HCT116 (cell line): ENCODE data around the gene NPB. TPM values are rescaled to one million over a fixed set of nuclear protein-coding genes. Genes with fewer than 3 reads are reported as not detected.

Source experiments
- ATAC-seq: fragments of 200-7000 bp; cut with Tn5 transposase; 2 replicates; pipeline ENCODE4 v1.9.1; 2020; ENCODE audit warnings: mild to moderate bottlenecking, moderate library complexity
- BruUV-seq: library from RNA; stranded (reverse); fragments of 400-500 nt; replicated peaks from 2 replicates; lab custom pipeline; 2021; lab: Mats Ljungman, UMichigan
- CTCF ChIA-PET: fragments of 300-600 bp; sonication (Branson Sonifier 250); formaldehyde crosslinking; loops from one replicate; lab custom pipeline; 2021; ENCODE audit warnings: antibody characterized with exemption; lab: Charles Lee
- POLR2A ChIA-PET: fragments of 300-600, 350-600 bp; sonication (Branson Sonifier 250); formaldehyde crosslinking; loops from one replicate; lab custom pipeline; 2021; ENCODE audit warnings: antibody characterized with exemption; lab: Charles Lee
- RAD21 ChIA-PET, 2 experiments: fragments of 300-600 bp; sonication (Branson Sonifier 250); formaldehyde crosslinking; loops; one replicate each; lab custom pipeline; 2023; ENCODE audit warnings: low total read pairs in 2 of 2; ENCODE audit not compliant: uncharacterized antibody in 2 of 2, unreplicated experiment in 2 of 2, low non-redundant PET in 1 of 2; lab: Charles Lee
- DNase-seq: peaks from one replicate; pipeline ENCODE4 v3.0.0-alpha.2; 2010; ENCODE audit warnings: low read depth, low spot score
- H2AFZ ChIP-seq: fragments of 200-600 bp; shearing (Covaris generic), sonication (generic); 2 replicates; pipeline ENCODE4 v1.6.1; 2017; ENCODE audit warnings: low read depth, mixed run types, mixed read lengths, antibody characterized with exemption, low read length; ENCODE audit not compliant: poor library complexity, severe bottlenecking
- H3K27ac ChIP-seq: 2 replicates; pipeline ENCODE4 v1.5.1; 2012; ENCODE audit warnings: low read depth, low read length
- H3K27me3 ChIP-seq: fragments of 200-600 bp; sonication (generic); 2 replicates; pipeline ENCODE4 v1.6.1; 2016; ENCODE audit warnings: mixed run types, low read length, mixed read lengths; ENCODE audit not compliant: insufficient read depth
- H3K36me3 ChIP-seq, 2 experiments: fragments of 200-500 bp in 1 of 2; fragments of 200-600 bp in 1 of 2; sonication (Bioruptor generic) in 1 of 2; sonication (generic) in 1 of 2; 2 replicates each; pipeline versions ENCODE4 v1.5.1 to v1.6.1; 2014 to 2016; ENCODE audit warnings: low read length in 2 of 2, inconsistent platforms in 1 of 2, mixed read lengths in 1 of 2, mixed run types in 1 of 2; ENCODE audit not compliant: insufficient read depth in 2 of 2, control insufficient read depth in 1 of 2
- H3K4me1 ChIP-seq, 2 experiments: fragments of 200-600 bp in 1 of 2; sonication (generic) in 1 of 2; 2 replicates each; pipeline versions ENCODE4 v1.5.1 to v1.6.1; 2012 to 2017; ENCODE audit warnings: low read length in 2 of 2, inconsistent platforms in 1 of 2, mild to moderate bottlenecking in 1 of 2, mixed read lengths in 1 of 2, mixed run types in 1 of 2, moderate library complexity in 1 of 2; ENCODE audit not compliant: insufficient read depth in 2 of 2, control insufficient read depth in 1 of 2
- H3K4me2 ChIP-seq: fragments of 200-600 bp; sonication (generic); 2 replicates; pipeline ENCODE4 v1.6.1; 2017; ENCODE audit warnings: mixed run types, low read length, mixed read lengths
- H3K4me3 ChIP-seq, 2 experiments: fragments of 200-600 bp in 1 of 2; sonication (generic) in 1 of 2; replicated peaks in 1 of 2; 2 replicates each; pipeline ENCODE4 v1.5.1; 2011 to 2016; ENCODE audit warnings: low read length in 2 of 2, control low read depth in 1 of 2, low read depth in 1 of 2, mild to moderate bottlenecking in 1 of 2, mixed read lengths in 1 of 2, mixed run types in 1 of 2
- H3K79me2 ChIP-seq: fragments of 200-600 bp; sonication (generic); 2 replicates; pipeline ENCODE4 v1.6.1; 2017; ENCODE audit warnings: mild to moderate bottlenecking, mixed run types, low read length, moderate library complexity, mixed read lengths; ENCODE audit not compliant: insufficient read depth
- H3K9ac ChIP-seq: fragments of 200-600 bp; sonication (generic); 2 replicates; pipeline ENCODE4 v1.6.1; 2016; ENCODE audit warnings: low read length, mixed read lengths
- H3K9me2 ChIP-seq: fragments of 200-600 bp; sonication (generic), shearing (Covaris generic); 2 replicates; pipeline ENCODE4 v1.6.1; 2017; ENCODE audit warnings: mixed run types, mild to moderate bottlenecking, moderate library complexity; ENCODE audit not compliant: insufficient read depth
- H3K9me3 ChIP-seq, 2 experiments: fragments of 200-500 bp in 1 of 2; fragments of 200-600 bp in 1 of 2; sonication (Bioruptor generic) in 1 of 2; sonication (generic) in 1 of 2; 2 replicates each; pipeline ENCODE4 v1.6.1; 2014 to 2017; ENCODE audit warnings: low read length in 2 of 2, mixed read lengths in 2 of 2, inconsistent platforms in 1 of 2, low read depth in 1 of 2, mild to moderate bottlenecking in 1 of 2, mixed run types in 1 of 2, moderate library complexity in 1 of 2; ENCODE audit not compliant: control insufficient read depth in 1 of 2, insufficient read depth in 1 of 2
- H4K20me1 ChIP-seq: fragments of 200-600 bp; sonication (generic), shearing (Covaris generic); 2 replicates; pipeline ENCODE4 v1.6.1; 2017; ENCODE audit warnings: mixed run types, mild to moderate bottlenecking, moderate library complexity; ENCODE audit not compliant: insufficient read depth
- CBX3 ChIP-seq: IDR thresholded peaks from 2 replicates; pipeline ENCODE4 v1.6.1; 2012; ENCODE audit warnings: low read depth
- CEBPB ChIP-seq: IDR thresholded peaks from 2 replicates; pipeline ENCODE4 v1.6.1; 2012; ENCODE audit warnings: low read depth
- EGR1 ChIP-seq: IDR thresholded peaks from 2 replicates; pipeline ENCODE4 v1.6.1; 2012; ENCODE audit warnings: low read depth
- EZH2phosphoT487 ChIP-seq: fragments of 200-600 bp; IDR thresholded peaks from 2 replicates; pipeline ENCODE4 v1.6.1; 2018; ENCODE audit warnings: antibody characterized with exemption, borderline replicate concordance
- FOSL1 ChIP-seq: IDR thresholded peaks from 2 replicates; pipeline ENCODE4 v1.6.1; 2012; ENCODE audit warnings: low read depth
- JUND ChIP-seq: IDR thresholded peaks from 2 replicates; pipeline ENCODE4 v1.6.1; 2012
- POLR2A ChIP-seq: IDR thresholded peaks from 2 replicates; pipeline ENCODE4 v1.7.0; 2011; ENCODE audit warnings: borderline replicate concordance; ENCODE audit not compliant: insufficient read depth, insufficient read length; ENCODE audit errors: extremely low read depth
- RAD21 ChIP-seq: IDR thresholded peaks from 2 replicates; pipeline ENCODE4 v1.6.1; 2012; ENCODE audit warnings: low read depth, mild to moderate bottlenecking
- SIN3A ChIP-seq: IDR thresholded peaks from 2 replicates; pipeline ENCODE4 v1.6.1; 2012; ENCODE audit warnings: low read depth
- SP1 ChIP-seq: IDR thresholded peaks from 2 replicates; pipeline ENCODE4 v1.6.1; 2012; ENCODE audit warnings: low read depth
- YY1 ChIP-seq: IDR thresholded peaks from 2 replicates; pipeline ENCODE4 v1.6.1; 2011; ENCODE audit warnings: low read length, low read depth, moderate library complexity, mild to moderate bottlenecking; ENCODE audit not compliant: insufficient replicate concordance; ENCODE audit errors: extremely low read depth
- ZNF274 ChIP-seq: fragments of 200-500 bp; sonication (Bioruptor generic); IDR thresholded peaks from 2 replicates; pipeline ENCODE4 v1.6.1; 2014; ENCODE audit warnings: mild to moderate bottlenecking, low read depth, low read length, inconsistent platforms
- intact Hi-C: fragments of 100-400 bp; cut with micrococcal nuclease; formaldehyde crosslinking; loops from 2 replicates; pipeline ENCODE4 v1.10.0; 2022
- total RNA-seq: library from RNA; stranded (reverse); gene quantifications from one replicate; pipeline ENCODE4 v1.2.1, GENCODE V29; 2021; ENCODE audit not compliant: unreplicated experiment
- TF ChIP-seq, protein P1 (sequence below): IDR thresholded peaks from 2 replicates; pipeline ENCODE4 v1.6.1; 2012
- TF ChIP-seq, protein P2 (sequence below): IDR thresholded peaks from 2 replicates; pipeline ENCODE4 v1.6.1; 2011; ENCODE audit warnings: mild to moderate bottlenecking, low read length, moderate library complexity; ENCODE audit not compliant: insufficient replicate concordance; ENCODE audit errors: extremely low read depth
- TF ChIP-seq, protein P3 (sequence below): IDR thresholded peaks from 2 replicates; pipeline ENCODE4 v1.6.1; 2012
- TF ChIP-seq, protein P4 (sequence below), 3 experiments: fragments of 200-600 bp in 1 of 3; sonication (generic) in 1 of 3; IDR thresholded peaks in 2 of 3; conservative IDR thresholded peaks in 1 of 3; 2 replicates each; pipeline ENCODE4 v1.5.1; 2012 to 2017; ENCODE audit warnings: low read depth in 2 of 3, low read length in 2 of 3, antibody characterized with exemption in 1 of 3, borderline replicate concordance in 1 of 3, control low read depth in 1 of 3, mild to moderate bottlenecking in 1 of 3, mixed read lengths in 1 of 3, mixed run types in 1 of 3, moderate library complexity in 1 of 3; ENCODE audit not compliant: insufficient read depth in 1 of 3

Gene NPB
- total RNA-seq, 1 experiment from 2014 or later: 1.2 TPM

DNA sequence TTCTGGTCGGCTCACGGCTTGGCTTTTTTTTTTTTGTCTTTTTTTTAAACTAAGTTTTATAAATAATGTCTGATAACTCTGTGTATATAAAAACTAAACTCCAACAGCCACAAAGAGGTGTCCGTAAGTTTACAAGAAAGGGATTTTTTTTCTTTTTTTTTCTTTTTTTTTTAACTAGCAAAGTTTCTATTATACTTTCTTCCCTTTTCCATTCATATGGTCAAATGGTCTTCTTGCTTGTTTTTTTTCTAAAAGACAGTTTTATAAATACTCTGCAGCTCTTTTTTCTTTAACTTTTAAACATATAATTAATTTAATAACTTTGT lies 19.5 kb downstream of the NPB start:
- POLR2A ChIA-PET: no interaction called here
- Histone ChIP-seq H3K9me3 (no peaks in the 10 kb centered on the region), H3K4me2 (no peak overlapping the region), H2AFZ (no peak overlapping the region), H3K27ac (no peak overlapping the region), H4K20me1 (no peaks in the 10 kb centered on the region), H3K4me1 (peaks cover 39 to 60% of the 10 kb centered on the region in 2 experiments), H3K9me2 (no peaks in the 10 kb centered on the region), H3K36me3 (peaks cover 15 to 36% of the 10 kb centered on the region in 2 experiments; a peak in 3 of 4 replicates), H3K79me2 (peaks cover 96% of the 10 kb centered on the region), H3K4me3 (no peak overlapping the region), H3K27me3 (no peaks in the 10 kb centered on the region), H3K9ac (no peak overlapping the region)
- TF ChIP-seq, protein P1, sequence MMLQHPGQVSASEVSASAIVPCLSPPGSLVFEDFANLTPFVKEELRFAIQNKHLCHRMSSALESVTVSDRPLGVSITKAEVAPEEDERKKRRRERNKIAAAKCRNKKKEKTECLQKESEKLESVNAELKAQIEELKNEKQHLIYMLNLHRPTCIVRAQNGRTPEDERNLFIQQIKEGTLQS: no peak
- TF ChIP-seq CBX3 (no peak), CEBPB (no peak), RAD21 (no peak), EZH2phosphoT487 (no peak), FOSL1 (no peak), EGR1 (no peak), SP1 (no peak), POLR2A (no peak), SIN3A (no peak), ZNF274 (no peak), YY1 (no peak), JUND (no peak)
- TF ChIP-seq, protein P2, sequence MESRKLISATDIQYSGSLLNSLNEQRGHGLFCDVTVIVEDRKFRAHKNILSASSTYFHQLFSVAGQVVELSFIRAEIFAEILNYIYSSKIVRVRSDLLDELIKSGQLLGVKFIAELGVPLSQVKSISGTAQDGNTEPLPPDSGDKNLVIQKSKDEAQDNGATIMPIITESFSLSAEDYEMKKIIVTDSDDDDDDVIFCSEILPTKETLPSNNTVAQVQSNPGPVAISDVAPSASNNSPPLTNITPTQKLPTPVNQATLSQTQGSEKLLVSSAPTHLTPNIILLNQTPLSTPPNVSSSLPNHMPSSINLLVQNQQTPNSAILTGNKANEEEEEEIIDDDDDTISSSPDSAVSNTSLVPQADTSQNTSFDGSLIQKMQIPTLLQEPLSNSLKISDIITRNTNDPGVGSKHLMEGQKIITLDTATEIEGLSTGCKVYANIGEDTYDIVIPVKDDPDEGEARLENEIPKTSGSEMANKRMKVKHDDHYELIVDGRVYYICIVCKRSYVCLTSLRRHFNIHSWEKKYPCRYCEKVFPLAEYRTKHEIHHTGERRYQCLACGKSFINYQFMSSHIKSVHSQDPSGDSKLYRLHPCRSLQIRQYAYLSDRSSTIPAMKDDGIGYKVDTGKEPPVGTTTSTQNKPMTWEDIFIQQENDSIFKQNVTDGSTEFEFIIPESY: no peak
- TF ChIP-seq, protein P3, sequence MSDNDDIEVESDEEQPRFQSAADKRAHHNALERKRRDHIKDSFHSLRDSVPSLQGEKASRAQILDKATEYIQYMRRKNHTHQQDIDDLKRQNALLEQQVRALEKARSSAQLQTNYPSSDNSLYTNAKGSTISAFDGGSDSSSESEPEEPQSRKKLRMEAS: no peak
- TF ChIP-seq, protein P4, sequence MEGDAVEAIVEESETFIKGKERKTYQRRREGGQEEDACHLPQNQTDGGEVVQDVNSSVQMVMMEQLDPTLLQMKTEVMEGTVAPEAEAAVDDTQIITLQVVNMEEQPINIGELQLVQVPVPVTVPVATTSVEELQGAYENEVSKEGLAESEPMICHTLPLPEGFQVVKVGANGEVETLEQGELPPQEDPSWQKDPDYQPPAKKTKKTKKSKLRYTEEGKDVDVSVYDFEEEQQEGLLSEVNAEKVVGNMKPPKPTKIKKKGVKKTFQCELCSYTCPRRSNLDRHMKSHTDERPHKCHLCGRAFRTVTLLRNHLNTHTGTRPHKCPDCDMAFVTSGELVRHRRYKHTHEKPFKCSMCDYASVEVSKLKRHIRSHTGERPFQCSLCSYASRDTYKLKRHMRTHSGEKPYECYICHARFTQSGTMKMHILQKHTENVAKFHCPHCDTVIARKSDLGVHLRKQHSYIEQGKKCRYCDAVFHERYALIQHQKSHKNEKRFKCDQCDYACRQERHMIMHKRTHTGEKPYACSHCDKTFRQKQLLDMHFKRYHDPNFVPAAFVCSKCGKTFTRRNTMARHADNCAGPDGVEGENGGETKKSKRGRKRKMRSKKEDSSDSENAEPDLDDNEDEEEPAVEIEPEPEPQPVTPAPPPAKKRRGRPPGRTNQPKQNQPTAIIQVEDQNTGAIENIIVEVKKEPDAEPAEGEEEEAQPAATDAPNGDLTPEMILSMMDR (IDR thresholded peaks at IDR 0.05 in 2 of 3, conservative IDR thresholded peaks at IDR 0.05 in 1 of 3; ENCODE audit: borderline replicate concordance in 1 of 3, insufficient read depth in 1 of 3, low read depth in 2 of 3, low read length in 2 of 3): no peak
- DNase-seq: no peak
- intact Hi-C loops: no loop called here
- BruUV-seq: no TSS peak
- ATAC-seq: no peak
- CTCF ChIA-PET: no interaction called here
- RAD21 ChIA-PET: no interaction called here
